ENCODE measurements around the gene ENTREP3. TPM values are rescaled to one million over a fixed set of nuclear protein-coding genes. Genes with fewer than 3 reads are reported as not detected.
A peak's percentile ranks its signal among the peaks of the same experiment; 100 is the strongest.

Gene ENTREP3
- total RNA-seq, 1 experiment from 2014 or later = 9.4 TPM

DNA sequence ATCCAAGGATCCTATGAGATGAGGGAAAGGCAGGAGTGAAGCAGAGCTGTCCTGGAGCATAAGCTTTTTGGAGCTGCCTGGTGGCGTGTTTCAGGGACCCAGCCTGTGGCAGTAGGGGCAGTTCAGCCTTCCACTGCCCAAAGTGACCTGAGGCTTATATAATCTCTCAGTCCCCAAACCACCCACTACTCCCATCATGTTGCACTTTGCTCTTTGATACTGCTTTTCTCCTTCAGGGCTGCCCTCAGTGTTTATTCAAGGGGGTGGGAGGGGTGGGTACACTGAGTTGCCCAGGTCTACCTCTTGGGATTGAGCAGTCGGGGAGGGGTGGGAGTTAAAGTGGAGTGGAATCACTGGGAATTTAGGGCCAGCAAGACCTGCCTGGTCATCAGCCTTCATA, 31.3 kb upstream of the ENTREP3 start:
- no peak for DNase-seq
- Histone ChIP-seq H3K36me3 (replicated peaks; ENCODE audit: control insufficient read depth, insufficient read depth, low read length) (no peaks in the 10 kb centered on the region), H3K4me3 (ENCODE audit: insufficient read depth, low read depth, low read length) (no peak overlapping the region), H3K27me3 (ENCODE audit: control insufficient read depth, insufficient read depth, low read length) (no peaks in the 10 kb centered on the region)

GRCh38 chr1:155285631-155286044, 30.4 kb upstream of the ENTREP3 start:
- no peak for DNase-seq
- Histone ChIP-seq H3K27me3 (ENCODE audit: control insufficient read depth, insufficient read depth, low read length) (no peaks in the 10 kb centered on the region), H3K36me3 (replicated peaks; ENCODE audit: control insufficient read depth, insufficient read depth, low read length) (no peaks in the 10 kb centered on the region), H3K4me3 (ENCODE audit: insufficient read depth, low read depth, low read length) (no peak overlapping the region)

GRCh38 chr1:155285063-155285462, 29.8 kb upstream of the ENTREP3 start:
- Histone ChIP-seq H3K4me3 (ENCODE audit: insufficient read depth, low read depth, low read length) (no peak overlapping the region), H3K36me3 (replicated peaks; ENCODE audit: control insufficient read depth, insufficient read depth, low read length) (no peaks in the 10 kb centered on the region), H3K27me3 (ENCODE audit: control insufficient read depth, insufficient read depth, low read length) (no peaks in the 10 kb centered on the region)
- no peak for DNase-seq

DNA sequence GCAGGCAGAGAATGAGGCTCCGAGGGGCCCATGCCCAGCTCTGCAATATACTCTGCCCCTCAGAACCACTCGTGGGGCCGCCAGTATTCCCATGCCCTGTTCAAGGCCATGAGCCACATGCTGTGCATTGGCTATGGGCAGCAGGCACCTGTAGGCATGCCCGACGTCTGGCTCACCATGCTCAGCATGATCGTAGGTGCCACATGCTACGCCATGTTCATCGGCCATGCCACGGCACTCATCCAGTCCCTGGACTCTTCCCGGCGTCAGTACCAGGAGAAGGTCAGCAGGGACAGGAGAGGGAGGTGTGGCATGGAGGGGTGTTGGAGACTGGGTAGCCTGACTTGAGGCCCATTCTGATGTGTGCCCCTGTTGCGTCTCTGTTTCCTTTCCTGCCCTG, 29.2 kb upstream of the ENTREP3 start:
- no peak overlapping the region for H3K4me3 ChIP-seq (ENCODE audit: insufficient read depth, low read depth, low read length)
- no peak for DNase-seq
- H3K27me3 ChIP-seq (ENCODE audit: control insufficient read depth, insufficient read depth, low read length) = no peaks in the 10 kb centered on the region
- H3K36me3 ChIP-seq (replicated peaks; ENCODE audit: control insufficient read depth, insufficient read depth, low read length) = no peaks in the 10 kb centered on the region

GRCh38 chr1:155282488-155283091, 27.3 kb upstream of the ENTREP3 start:
- Histone ChIP-seq H3K4me3 (ENCODE audit: insufficient read depth, low read depth, low read length) (no peak overlapping the region), H3K36me3 (replicated peaks; ENCODE audit: control insufficient read depth, insufficient read depth, low read length) (no peaks in the 10 kb centered on the region), H3K27me3 (ENCODE audit: control insufficient read depth, insufficient read depth, low read length) (peaks cover 3% of the 10 kb centered on the region; the same call in 1 of the 2 replicates)
- no peak for DNase-seq

DNA sequence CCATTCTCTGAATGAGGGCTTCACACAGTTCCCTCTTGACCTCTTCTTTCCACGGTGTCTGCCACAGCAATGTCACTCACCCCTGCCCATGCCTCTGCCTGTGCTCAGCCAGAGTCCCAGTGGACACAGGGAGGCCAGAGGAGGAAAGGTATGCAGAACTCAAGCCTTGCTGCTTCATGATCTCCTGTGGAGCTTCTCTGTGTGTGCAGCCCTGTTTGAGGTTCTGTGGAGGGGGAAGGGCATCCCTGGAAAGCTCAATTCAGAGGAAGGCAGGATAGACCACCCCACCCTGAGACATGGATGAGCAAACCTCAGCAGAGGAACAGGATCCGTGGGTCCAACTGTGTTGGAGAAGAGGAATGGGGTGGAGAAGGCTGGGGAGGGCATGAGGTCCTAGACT, 24.0 kb upstream of the ENTREP3 start:
- no peak for DNase-seq
- H3K27me3 ChIP-seq (ENCODE audit: control insufficient read depth, insufficient read depth, low read length) = peaks cover 5% of the 10 kb centered on the region; the same call in 1 of the 2 replicates
- H3K36me3 ChIP-seq (replicated peaks; ENCODE audit: control insufficient read depth, insufficient read depth, low read length) = no peaks in the 10 kb centered on the region
- no peak overlapping the region for H3K4me3 ChIP-seq (ENCODE audit: insufficient read depth, low read depth, low read length)

DNA sequence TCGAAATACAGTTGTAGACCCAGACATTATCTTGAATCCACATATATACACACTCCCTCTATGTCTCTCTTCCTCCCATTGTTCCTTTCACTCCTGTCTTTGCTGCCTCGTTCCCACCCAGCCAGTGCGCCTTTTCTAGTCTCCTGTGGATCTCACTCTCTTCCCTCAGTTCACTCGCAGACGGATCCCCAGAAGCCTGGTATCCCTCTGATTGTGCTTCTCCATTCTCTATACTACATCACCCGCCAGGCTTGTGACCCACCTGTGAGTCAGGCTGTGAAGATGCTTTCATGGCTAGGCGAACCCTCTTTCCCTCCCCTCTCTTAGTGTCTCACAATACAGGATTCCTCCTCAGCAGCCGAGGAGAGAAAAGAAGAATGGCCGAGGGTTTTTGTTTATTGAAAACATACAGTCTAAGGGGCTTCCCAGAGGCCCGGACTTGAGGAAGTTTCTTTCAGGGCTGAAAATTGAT, 23.4 kb upstream of the ENTREP3 start:
- Histone ChIP-seq H3K27me3 (ENCODE audit: control insufficient read depth, insufficient read depth, low read length) (peaks cover 5% of the 10 kb centered on the region; the same call in 1 of the 2 replicates), H3K36me3 (replicated peaks; ENCODE audit: control insufficient read depth, insufficient read depth, low read length) (no peaks in the 10 kb centered on the region), H3K4me3 (ENCODE audit: insufficient read depth, low read depth, low read length) (no peak overlapping the region)
- no peak for DNase-seq

DNA sequence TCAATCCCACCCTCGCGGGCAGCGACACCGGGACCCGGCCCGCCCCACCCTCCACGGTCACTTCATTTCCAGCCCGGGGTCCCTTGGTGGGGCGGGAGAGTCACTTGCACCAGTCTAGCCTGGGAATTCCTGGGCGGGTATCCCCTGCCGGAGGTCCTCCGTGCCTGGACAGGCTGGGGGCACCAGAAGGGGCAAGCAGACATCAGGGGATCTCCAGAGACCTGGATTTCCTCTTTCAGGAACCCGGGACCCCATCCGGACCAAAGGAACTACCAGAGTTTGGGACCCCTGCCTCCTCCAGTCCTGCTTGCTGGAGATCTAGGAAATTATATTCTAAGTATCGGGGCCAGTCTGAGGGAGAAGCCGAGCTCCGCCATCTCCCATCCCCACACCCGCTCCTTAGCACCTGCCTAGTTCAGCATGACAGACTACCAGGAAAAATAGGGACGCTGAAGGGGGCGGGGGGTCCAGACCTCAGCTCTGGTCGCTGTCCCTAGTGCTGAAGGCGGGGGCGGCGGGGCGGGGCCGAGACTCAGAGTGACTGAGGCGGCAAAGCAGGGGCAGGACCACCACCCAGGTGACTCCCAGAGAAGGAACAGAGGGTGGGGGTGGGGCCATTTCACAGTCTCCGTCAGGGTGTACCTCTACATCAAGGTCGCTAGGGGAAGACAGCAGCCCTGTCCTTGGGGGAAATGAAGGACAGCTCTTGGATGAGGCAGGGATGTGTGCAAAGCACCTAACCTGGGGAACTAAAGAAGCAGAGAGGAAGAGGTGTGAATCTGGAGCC, 22.8 kb upstream of the ENTREP3 start:
- H3K36me3 ChIP-seq (replicated peaks; ENCODE audit: control insufficient read depth, insufficient read depth, low read length) = no peaks in the 10 kb centered on the region
- H3K27me3 ChIP-seq (ENCODE audit: control insufficient read depth, insufficient read depth, low read length) = peaks cover 5% of the 10 kb centered on the region; the same call in 1 of the 2 replicates
- peak; percentile 98 for DNase-seq
- peak overlapping the region; percentile 80 for H3K4me3 ChIP-seq (ENCODE audit: insufficient read depth, low read depth, low read length)

DNA sequence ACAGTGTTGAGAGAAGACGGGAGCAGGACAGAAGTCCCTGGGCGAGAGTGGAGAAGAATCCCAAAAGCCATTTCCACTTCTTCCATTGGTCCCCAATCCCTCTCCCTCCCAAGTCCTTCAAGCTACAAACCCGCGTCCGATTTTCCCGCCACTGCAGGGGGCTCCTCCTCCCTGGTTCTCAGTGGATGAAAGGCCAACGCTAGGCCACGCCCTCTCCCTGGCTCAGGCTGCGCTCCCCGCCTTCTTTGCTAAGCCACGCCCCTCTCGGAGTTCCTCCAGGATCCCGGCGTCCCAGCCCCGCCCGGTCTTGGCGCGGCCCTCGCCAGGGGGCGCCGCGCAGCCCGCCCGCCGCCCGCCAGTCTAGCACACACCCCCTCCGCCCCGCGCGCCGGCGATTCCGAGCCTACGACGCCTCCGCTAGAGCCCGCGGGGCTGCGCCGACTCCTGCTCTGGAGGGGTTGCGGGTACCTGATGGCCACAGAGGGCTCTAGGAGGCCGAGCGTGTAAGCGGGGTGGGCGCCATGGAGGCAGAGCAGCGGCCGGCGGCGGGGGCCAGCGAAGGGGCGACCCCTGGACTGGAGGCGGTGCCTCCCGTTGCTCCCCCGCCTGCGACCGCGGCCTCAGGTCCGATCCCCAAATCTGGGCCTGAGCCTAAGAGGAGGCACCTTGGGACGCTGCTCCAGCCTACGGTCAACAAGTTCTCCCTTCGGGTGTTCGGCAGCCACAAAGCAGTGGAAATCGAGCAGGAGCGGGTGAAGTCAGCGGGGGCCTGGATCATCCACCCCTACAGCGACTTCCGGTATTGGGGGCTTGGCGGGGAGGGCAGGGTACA, 22.0 kb upstream of the ENTREP3 start, which contains the start of gene HCN3:
Gene HCN3 (plus strand): TSS at position 394 of the 832 bp plus-strand sequence. CDS start 128 bp downstream, at position 522.
- H3K4me3 ChIP-seq (ENCODE audit: insufficient read depth, low read depth, low read length) = peak within 1 kb of the TSS; percentile 80
- no peaks in the 10 kb centered on the region for H3K36me3 ChIP-seq (replicated peaks; ENCODE audit: control insufficient read depth, insufficient read depth, low read length)
- H3K27me3 ChIP-seq (ENCODE audit: control insufficient read depth, insufficient read depth, low read length) = peaks cover 5% of the 10 kb centered on the region; the same call in 1 of the 2 replicates
- peak; percentile 100 for DNase-seq

- peak; percentile 99 for DNase-seq
- H3K4me3 ChIP-seq (ENCODE audit: insufficient read depth, low read depth, low read length) = peak within 1 kb of the TSS; percentile 66
- peaks cover 5% of the 10 kb centered on the region; the same call in 1 of the 2 replicates for H3K27me3 ChIP-seq (ENCODE audit: control insufficient read depth, insufficient read depth, low read length)
- peaks cover 20% of the 10 kb centered on the region for H3K36me3 ChIP-seq (replicated peaks; ENCODE audit: control insufficient read depth, insufficient read depth, low read length)
Measured at GRCh38 chr1:155273343-155274245, 18.3 kb upstream of the ENTREP3 start, which contains the start of gene CLK2. Gene CLK2, minus strand, starts transcription at chr1:155273504. Its CDS starts 2,527 bp downstream, at chr1:155270977.

GRCh38 chr1:155272466-155273342, 17.4 kb upstream of the ENTREP3 start:
- peaks cover 29% of the 10 kb centered on the region for H3K36me3 ChIP-seq (replicated peaks; ENCODE audit: control insufficient read depth, insufficient read depth, low read length)
- peaks cover 3% of the 10 kb centered on the region; the same call in 1 of the 2 replicates for H3K27me3 ChIP-seq (ENCODE audit: control insufficient read depth, insufficient read depth, low read length)
- H3K4me3 ChIP-seq (ENCODE audit: insufficient read depth, low read depth, low read length) = peak overlapping the region; percentile 66
- DNase-seq = peak; percentile 36

GRCh38 chr1:155269381-155269780, 14.1 kb upstream of the ENTREP3 start:
- Histone ChIP-seq H3K27me3 (ENCODE audit: control insufficient read depth, insufficient read depth, low read length) (no peaks in the 10 kb centered on the region), H3K36me3 (replicated peaks; ENCODE audit: control insufficient read depth, insufficient read depth, low read length) (peaks cover 52% of the 10 kb centered on the region), H3K4me3 (ENCODE audit: insufficient read depth, low read depth, low read length) (no peak overlapping the region)
- DNase-seq = no peak

DNA sequence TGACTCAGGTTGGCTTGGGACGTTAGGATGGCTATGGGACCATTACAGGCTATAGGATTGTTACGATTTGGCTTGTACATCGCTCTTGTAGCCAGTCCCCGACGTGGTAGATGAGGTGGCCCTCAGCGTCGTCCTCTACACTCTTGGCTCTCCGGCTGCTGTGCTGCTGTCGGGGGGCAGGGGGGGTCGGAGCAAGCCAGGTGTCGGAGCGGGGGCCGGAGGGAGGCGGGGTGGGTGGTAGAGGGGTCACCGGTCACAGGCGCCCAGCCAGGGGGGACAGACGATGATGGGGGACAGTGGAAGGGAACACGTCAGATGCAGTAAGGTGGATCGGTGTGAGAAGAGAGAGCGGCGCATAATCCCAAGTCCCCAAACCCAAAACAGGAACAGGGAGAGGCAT, 13.3 kb upstream of the ENTREP3 start:
- Histone ChIP-seq H3K4me3 (ENCODE audit: insufficient read depth, low read depth, low read length) (no peak overlapping the region), H3K36me3 (replicated peaks; ENCODE audit: control insufficient read depth, insufficient read depth, low read length) (peaks cover 57% of the 10 kb centered on the region), H3K27me3 (ENCODE audit: control insufficient read depth, insufficient read depth, low read length) (no peaks in the 10 kb centered on the region)
- DNase-seq = peak; percentile 41
